GM19328 (cell line): ENCODE measurements around the gene COPZ1.

Source experiments
- ATAC-seq: cut with Tn5 transposase; IDR thresholded peaks from one replicate; pipeline ENCODE4 v1.9.1; 2021; ENCODE audit warnings: mild to moderate bottlenecking, moderate library complexity; ENCODE audit not compliant: unreplicated experiment

The COPZ1 gene

GRCh38 chr12:54390668-54391551, 66.0 kb downstream of the COPZ1 start:
- ATAC-seq, result no peak

DNA sequence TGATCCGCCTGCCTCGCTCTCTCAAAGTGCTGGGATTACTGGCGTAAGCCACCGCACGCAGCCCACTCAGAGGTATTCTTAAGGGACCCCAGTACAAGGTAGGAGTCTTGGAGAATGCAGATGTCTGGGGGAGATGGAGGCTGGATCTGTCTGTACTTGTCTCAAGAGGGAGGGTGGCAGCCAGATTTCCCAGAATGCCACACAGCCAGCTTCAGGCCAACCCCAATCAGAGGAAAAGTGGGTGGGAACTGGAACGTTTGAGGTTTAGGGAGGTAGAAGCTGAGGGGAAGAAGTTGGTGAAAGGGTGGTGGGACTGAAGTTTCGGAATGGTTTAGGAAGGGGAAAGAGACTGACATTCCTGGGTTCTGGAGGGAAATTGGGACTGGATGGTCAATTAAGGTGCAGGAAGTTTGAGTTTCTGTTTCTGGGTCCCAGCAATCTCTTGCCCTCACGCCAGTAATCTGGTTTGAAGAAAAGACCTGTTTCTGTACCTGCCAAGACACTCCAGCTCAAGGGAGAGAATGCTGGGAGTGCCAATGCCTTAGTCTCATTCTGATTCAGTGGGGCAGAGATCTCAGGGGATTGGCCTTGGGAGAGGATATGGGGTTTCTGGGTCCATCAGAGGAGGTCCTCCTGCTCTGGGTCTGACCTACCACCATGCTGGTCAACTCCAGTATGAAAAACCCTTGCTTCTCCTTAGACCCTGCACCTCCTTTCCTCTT, 67.7 kb downstream of the COPZ1 start:
- ATAC-seq, result no peak

GRCh38 chr12:54393207-54393609, 68.3 kb downstream of the COPZ1 start:
- no peak for ATAC-seq

DNA sequence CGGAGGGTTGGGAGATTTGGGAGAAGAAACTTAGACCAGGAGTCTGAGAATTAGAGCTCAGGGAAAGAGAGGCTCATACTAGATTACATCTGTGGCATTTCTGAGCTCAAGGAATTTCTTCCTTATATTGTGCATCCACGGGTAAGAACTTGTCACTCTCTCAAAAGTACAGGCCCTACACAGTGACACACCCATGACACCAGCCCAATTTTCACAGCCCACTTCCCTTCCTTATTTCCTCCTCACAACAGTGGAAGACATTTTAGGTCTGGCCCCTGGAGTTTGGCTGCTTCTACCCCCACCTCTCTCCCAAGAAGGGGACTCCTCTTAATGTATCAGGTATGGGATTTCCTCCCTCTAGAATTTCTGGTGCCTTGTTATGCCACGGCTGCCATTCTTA, 68.8 kb downstream of the COPZ1 start:
- ATAC-seq, result no peak

DNA sequence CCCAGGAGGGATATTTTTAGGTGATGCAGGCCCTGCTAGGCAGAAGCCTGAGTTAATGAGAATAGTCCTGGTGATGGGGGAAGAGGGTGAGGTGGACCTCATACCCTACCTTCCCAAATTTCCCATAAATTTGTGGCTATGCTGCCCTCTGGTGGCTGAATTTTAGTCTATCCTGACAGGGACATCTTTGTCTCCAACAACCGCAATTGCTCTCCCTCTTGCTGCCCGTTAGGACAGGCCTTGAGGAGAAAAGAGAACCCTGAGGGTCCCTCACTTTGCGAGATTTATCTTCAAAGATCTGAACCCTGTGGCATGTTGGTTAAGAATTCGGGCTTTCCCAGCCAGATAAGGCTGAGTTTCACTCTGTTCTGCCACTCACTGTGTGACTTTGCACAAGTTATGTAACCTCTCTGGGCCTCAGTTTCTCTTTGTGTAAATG, 69.4 kb downstream of the COPZ1 start:
- ATAC-seq, result no peak

DNA sequence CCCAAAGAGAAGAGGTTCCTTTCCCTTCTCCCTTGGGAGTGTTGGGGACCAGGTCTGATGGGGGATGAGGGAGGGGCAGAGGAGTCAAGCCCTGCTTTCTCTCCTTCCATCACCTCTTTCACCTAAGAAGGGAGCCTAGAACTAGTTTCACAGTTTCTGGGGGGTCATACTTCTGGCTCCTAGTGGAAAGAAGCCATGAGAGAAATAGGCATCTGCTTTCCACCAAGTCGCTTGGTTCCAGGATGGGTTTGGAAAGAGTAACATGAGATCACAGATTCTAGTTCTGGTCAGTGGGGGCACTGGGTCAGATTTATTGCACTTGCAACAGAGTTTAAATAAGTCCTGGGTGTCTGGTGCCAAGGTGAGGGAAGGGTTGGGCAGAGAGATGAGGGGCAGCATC, 70.1 kb downstream of the COPZ1 start:
- no peak for ATAC-seq

DNA sequence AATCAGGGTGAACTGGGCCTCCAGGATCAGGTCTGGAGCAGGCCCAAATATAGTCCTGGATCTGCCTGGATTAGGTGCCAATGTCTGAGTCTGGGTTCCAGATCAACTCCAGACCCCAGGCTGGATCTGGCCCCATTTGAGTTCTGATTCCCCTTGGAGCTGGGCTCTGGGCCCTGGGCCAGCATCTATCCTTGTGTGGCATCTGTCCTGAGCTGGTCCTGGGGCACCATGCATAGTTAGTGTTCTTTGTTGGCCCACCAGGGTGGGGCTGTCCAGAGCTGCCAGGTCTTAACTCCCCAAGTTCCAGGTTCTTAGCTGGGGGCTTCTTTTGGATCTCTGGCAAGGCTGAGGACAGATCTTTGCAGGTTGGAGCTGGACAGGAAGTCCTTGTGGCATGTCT, 70.6 kb downstream of the COPZ1 start:
- ATAC-seq, result no peak

- no peak for ATAC-seq
Observed at GRCh38 chr12:54397157-54397556, 72.2 kb downstream of the COPZ1 start.

GRCh38 chr12:54398218-54398617, 73.3 kb downstream of the COPZ1 start:
- ATAC-seq, result no peak

GRCh38 chr12:54398995-54399793, 74.3 kb downstream of the COPZ1 start:
- no peak for ATAC-seq

- no peak for ATAC-seq
Observed at GRCh38 chr12:54401119-54401518, 76.2 kb downstream of the COPZ1 start.
